ENCODE data around the gene ZFYVE1.
A peak's percentile ranks its signal among the peaks of the same experiment; 100 is the strongest.
"Not testable (repeated sequence)": the region's sequence is repeated elsewhere in the genome, so short reads cannot be mapped to it uniquely, and the experiment has no call there.

ZFYVE1 gene

GRCh38 chr14:72956741-72957140, 70.2 kb downstream of the ZFYVE1 start:
- DNase-seq (ENCODE audit: low spot score) = not testable (repeated sequence)

GRCh38 chr14:72952171-72952570, 74.7 kb downstream of the ZFYVE1 start:
- no peak for DNase-seq (ENCODE audit: low spot score)

- peak; percentile 66 for DNase-seq (ENCODE audit: low spot score)
Measured at GRCh38 chr14:72948481-72949138, 78.3 kb downstream of the ZFYVE1 start.

- no peak for DNase-seq (ENCODE audit: low spot score)
Measured at GRCh38 chr14:72947366-72948160, 79.3 kb downstream of the ZFYVE1 start.

- no peak for DNase-seq (ENCODE audit: low spot score)
Measured at GRCh38 chr14:72946491-72946890, 80.4 kb downstream of the ZFYVE1 start.

GRCh38 chr14:72945356-72946027, 81.4 kb downstream of the ZFYVE1 start:
- DNase-seq (ENCODE audit: low spot score) = no peak

GRCh38 chr14:72943876-72944430, 83.0 kb downstream of the ZFYVE1 start:
- DNase-seq (ENCODE audit: low spot score) = no peak

- DNase-seq (ENCODE audit: low spot score) = no peak
Measured at GRCh38 chr14:72942934-72943333, 84.0 kb downstream of the ZFYVE1 start.

GRCh38 chr14:72941286-72941985, 85.5 kb downstream of the ZFYVE1 start:
- no peak for DNase-seq (ENCODE audit: low spot score)

- DNase-seq (ENCODE audit: low spot score) = no peak
Measured at GRCh38 chr14:72939630-72940029, 87.3 kb downstream of the ZFYVE1 start.

- no peak for DNase-seq (ENCODE audit: low spot score)
Measured at GRCh38 chr14:72932893-72933292, 94.0 kb downstream of the ZFYVE1 start.

GRCh38 chr14:72929316-72930080, 97.4 kb downstream of the ZFYVE1 start:
- DNase-seq (ENCODE audit: low spot score) = no peak

GRCh38 chr14:72928872-72929271, 98.0 kb downstream of the ZFYVE1 start:
- DNase-seq (ENCODE audit: low spot score) = no peak

- DNase-seq (ENCODE audit: low spot score) = peak; percentile 95
Measured at GRCh38 chr14:72926292-72927028, 100.4 kb downstream of the ZFYVE1 start, which contains the start of gene DCAF4. Gene DCAF4, plus strand, starts transcription at chr14:72926464. Its CDS starts 11,515 bp downstream, at chr14:72937979.

GRCh38 chr14:72925815-72926291, 101.1 kb downstream of the ZFYVE1 start:
- no peak for DNase-seq (ENCODE audit: low spot score)

- DNase-seq (ENCODE audit: low spot score) = no peak
Measured at GRCh38 chr14:72925171-72925759, 101.6 kb downstream of the ZFYVE1 start.

- no peak for DNase-seq (ENCODE audit: low spot score)
Measured at GRCh38 chr14:72924337-72924736, 102.6 kb downstream of the ZFYVE1 start.

- no peak for DNase-seq (ENCODE audit: low spot score)
Measured at GRCh38 chr14:72921396-72921795, 105.5 kb downstream of the ZFYVE1 start.

- DNase-seq (ENCODE audit: low spot score) = no peak
Measured at GRCh38 chr14:72920008-72920407, 106.9 kb downstream of the ZFYVE1 start.
